GM19452 (cell line): ENCODE data around the gene AOC1.
"Not testable (repeated sequence)": the region's sequence is repeated elsewhere in the genome, so short reads cannot be mapped to it uniquely, and the experiment has no call there.

Experiments
- ATAC-seq: cut with Tn5 transposase; IDR thresholded peaks from one replicate; pipeline ENCODE4 v1.9.1; 2021; ENCODE audit not compliant: unreplicated experiment

AOC1 gene

DNA sequence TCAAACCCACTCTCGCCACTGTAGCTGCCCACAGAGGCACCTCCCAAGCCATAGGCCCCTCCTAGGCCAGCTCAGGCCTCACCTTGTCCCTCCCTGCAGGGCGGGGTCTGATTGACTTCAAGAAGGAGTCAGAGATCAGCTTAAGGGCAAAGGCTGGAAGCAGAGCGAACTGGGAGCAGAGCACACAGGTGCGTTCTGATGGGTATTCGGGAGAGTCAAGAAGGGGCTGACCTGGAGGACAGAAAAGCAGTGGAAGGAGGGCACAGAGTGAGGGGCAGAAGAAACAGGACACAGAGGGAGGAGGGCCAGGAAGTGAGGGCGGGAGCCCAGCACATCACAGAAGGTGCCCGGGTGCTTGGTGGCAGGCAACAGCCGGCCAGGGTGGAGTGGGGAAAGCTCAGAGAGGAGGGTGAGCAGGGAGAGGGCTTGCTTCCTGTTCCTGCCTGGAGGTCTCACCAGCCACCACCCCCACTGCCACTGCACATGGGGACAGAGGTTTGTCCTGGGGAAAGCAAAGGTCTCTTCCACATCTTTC, at the start of gene AOC1:
TSS of gene AOC1 (plus strand) at position 147 of the 535 bp plus-strand sequence. CDS start 3,954 bp downstream, outside the sequence.
- no peak for ATAC-seq

DNA sequence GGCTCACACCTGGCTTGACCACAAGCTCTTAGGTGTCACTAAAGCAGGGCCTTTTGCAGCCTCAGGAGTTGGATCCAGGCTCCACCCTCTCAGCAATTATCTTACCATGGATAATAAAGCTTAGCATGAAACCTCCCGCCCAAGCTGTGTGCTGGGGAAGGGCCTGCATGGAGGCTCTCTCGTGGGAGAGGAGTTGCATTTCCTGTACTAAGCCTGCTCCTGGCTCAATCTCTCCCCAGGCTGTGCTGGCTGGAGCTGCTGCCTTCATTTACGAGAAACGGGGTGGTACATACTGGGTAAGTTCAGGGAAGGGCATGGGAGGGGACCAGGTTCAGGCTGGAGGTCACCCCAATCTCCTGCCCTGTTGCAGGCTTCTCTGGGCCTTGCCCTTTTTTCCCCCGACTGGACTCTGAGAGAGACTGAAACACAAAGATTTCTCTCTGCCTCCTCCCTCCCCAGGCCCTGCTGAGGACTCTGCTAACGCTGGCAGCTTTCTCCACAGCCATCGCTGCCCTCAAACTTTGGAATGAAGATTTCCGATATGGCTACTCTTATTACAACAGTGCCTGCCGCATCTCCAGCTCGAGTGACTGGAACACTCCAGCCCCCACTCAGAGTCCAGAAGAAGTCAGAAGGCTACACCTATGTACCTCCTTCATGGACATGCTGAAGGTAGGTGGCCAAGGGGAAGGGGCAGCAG, 49.0 kb upstream of the AOC1 start:
- ATAC-seq: no peak

DNA sequence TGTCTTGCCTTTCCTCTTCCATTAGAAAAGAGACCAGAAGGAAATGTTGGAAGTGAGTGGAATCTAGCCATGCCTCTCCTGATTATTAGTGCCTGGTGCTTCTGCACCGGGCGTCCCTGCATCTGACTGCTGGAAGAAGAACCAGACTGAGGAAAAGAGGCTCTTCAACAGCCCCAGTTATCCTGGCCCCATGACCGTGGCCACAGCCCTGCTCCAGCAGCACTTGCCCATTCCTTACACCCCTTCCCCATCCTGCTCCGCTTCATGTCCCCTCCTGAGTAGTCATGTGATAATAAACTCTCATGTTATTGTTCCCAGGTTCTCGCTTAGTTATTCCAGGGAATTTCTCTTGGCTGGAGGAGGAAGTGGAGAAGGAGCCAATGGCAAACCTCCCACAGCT, 47.5 kb upstream of the AOC1 start:
- ATAC-seq: no peak

- no peak for ATAC-seq
These were observed 46.5 kb upstream of the AOC1 start for GRCh38 chr7:150805864-150806263.

DNA sequence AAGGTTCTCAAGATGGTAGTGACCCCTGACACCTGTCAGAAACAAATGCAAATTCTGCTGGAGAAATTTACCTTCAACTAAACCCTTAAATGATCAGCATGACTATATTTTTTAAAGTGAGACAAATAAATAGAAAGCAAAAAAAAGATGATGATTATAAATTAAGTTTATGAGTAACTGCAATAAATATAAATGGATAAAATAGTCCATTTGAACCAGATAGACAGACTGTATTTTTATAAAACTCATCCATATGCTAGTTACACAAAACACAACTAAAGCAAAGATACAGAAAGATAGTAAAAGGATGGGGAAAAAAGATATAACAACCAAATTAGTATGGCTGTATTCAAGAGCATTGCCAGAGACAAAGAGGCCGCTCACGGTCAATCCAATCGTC, 45.9 kb upstream of the AOC1 start:
- no peak for ATAC-seq

GRCh38 chr7:150806863-150807262, 45.5 kb upstream of the AOC1 start:
- ATAC-seq: no peak

GRCh38 chr7:150807616-150808438, 44.5 kb upstream of the AOC1 start:
- not testable (repeated sequence) for ATAC-seq

DNA sequence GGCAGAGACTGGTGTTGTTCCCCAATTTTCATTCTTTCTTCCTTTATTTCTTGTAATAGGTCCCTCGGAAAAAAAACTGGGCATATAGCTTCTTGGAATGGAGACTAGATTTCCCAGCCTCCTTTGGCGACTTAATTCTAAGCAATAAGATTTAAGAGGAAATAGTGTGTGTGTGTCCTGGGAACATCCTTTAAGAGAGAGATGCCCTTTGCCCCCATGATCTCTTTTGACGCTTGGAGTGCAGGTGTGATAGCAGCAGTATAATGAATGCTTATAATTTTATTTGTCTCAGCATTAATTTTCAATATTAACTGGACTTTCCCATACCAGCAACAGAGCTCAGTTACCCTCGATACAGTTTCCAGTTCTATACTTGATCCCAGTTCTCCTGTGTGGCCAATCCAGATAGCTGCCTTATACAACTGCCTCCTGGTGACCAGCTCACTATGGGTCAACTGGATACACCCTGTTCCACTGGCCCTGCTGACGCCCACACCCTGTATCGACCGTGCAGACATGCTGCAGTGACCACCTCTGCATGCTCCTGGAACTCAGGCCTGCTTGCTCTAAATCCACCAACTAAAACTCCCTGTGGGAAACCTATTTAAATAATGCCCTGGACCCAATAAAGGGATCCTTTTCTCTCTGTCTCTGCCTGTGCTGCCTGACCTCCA, 37.9 kb upstream of the AOC1 start:
- no peak for ATAC-seq

- ATAC-seq: no peak
These were observed 33.3 kb upstream of the AOC1 start for GRCh38 chr7:150818971-150819370.

GRCh38 chr7:150820148-150820547, 32.2 kb upstream of the AOC1 start:
- no peak for ATAC-seq

GRCh38 chr7:150820578-150821198, 31.6 kb upstream of the AOC1 start:
- no peak for ATAC-seq

DNA sequence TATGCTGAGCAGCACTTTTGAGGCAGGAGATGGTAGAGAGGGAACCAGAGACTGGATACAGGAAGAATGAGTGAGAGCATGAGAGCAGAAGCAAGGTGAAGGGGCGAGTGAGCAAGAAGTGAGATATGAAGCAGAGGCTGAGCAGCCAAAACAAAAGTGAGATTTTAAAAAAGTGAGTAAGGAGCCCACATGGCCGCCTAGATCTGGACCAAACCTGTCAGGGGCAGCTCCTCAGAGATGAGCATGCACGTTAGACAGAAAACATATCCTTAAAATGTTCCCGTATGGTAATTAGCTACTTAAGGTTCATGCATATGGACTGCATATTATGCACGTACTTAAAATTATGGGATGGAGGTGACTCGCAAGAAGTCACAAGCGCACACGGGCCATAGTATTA, 29.3 kb upstream of the AOC1 start:
- no peak for ATAC-seq

DNA sequence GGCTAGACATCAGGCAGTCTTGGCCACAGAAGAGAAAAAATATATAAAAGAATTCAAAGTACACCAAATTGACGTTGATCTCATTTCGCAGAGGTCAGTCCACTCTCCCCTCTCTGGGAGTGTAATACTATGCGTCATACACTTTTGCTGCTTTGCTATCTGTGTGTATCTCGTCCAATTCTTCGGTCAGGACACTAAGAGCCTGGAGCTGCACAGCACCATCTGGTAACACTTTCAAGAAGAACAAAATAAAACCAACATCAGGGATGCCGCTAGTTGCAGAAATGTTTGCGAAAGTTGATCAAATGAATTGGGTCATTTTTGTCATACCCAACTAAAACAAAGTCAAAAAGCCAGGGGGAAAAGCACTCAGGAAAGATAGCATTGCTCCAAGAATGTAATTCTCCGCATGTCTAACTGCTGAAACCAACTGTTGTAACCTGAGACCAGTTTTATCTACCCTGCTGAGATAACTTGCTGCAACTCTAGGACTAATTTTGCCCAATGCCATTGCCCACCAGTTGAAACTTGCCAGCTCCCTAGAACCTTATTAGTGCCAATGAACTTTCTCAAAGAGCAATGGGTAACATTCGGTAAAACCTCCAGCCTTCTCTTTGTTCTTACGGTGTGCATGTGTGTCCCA, 28.7 kb upstream of the AOC1 start:
- no peak for ATAC-seq

DNA sequence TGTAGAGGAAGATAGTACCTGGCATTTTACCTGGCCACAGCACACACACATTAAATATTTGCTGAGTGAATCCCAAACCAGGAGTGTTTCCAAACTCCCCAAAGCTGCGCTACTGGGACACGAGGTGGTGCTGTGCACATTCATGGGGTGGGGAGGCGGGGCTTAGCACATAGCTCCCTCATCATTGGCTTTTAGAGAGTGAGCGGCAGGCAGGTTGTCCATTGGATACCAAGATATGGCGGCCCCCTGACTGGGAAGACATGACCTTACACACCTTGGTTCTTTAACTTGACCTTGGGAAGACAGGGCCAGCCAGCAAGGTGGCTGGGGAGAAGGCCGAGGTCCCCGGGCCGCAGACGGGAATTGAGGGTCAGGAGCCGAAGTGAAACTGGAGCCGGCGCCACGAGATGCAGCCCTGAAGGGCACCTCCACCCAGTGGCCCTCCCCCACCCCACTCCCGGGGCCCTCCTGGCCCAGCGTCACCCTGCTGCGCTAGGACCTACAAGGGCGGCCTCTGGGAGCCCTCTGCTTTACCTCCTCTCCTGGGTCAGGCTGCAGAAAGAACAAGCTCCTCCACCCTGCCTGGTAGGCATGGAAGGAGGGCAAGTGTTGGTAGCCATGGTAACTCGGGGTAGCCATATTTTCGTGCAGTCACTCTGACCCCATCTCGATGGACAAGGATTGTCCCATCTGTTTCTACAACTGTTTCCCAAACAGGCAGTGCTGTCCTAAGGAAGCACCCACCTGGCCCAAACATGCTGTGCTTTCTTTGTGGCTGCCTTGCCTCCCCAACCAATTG, 27.7 kb upstream of the AOC1 start:
- ATAC-seq: no peak

GRCh38 chr7:150826061-150826849, 26.1 kb upstream of the AOC1 start:
- no peak for ATAC-seq

GRCh38 chr7:150828384-150828783, 23.9 kb upstream of the AOC1 start:
- ATAC-seq: no peak

DNA sequence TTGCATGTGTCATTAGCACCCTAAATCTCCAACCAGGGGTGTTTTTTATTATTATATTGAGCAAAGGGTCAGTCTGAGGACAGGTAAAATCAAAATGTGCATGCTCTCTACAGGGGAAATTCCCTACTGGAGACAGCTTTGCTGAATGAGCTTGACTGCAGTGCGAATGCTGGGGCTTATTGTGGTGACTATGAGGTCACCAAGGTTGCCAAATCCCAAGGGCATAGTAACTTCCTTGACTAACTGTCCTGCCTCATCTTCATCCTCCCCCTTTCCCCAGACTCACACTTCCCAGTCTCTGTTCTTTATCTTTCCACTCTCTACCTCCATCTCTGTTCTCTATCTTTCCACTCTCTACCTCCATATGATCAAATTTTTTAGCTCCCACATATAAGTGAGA, 22.9 kb upstream of the AOC1 start:
- no peak for ATAC-seq

DNA sequence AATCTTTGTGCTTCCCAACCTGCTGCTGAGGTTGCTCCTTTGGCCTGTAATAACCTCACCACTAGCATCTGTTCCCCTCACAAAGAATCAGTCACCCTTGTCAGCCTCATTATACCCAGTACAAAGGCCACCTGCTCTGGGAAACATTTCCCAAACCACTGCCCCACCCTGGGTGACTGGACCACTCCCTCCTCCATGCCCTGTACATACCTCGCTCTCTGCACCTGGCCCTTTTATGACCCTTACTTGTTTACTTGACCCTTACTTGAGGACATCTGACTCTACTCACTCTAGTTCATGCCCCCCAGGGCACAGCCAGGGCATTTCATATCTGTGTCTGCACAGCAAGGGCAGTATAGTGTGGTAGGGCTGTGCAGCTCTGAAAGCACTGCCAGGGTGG, 21.4 kb upstream of the AOC1 start:
- no peak for ATAC-seq

- no peak for ATAC-seq
These were observed 20.5 kb upstream of the AOC1 start for GRCh38 chr7:150831851-150832250.
